Activated T-cell treated with anti-CD3 and anti-CD28 coated beads, Interleukin-2, amount 50 U/mL, for 24 hours (primary cell): ENCODE measurements around the gene MYL5.
A peak's percentile ranks its signal among the peaks of the same experiment; 100 is the strongest.

Experiments used
- DNase-seq: peaks from one replicate; pipeline ENCODE4 v3.0.0-alpha.2; 2020
- H3K27ac Mint-ChIP-seq: 2 replicates; pipeline ENCODE4 v1.8.0; 2020; ENCODE audit warnings: mild to moderate bottlenecking, mixed read lengths
- H3K27me3 Mint-ChIP-seq: 2 replicates; pipeline ENCODE4 v1.8.0; 2020; ENCODE audit warnings: mixed read lengths
- H3K36me3 Mint-ChIP-seq: 2 replicates; pipeline ENCODE4 v1.8.0; 2020; ENCODE audit warnings: low read depth, mixed read lengths
- H3K4me1 Mint-ChIP-seq: 2 replicates; pipeline ENCODE4 v1.8.0; 2020; ENCODE audit warnings: low read depth, mixed read lengths
- H3K4me3 Mint-ChIP-seq: 2 replicates; pipeline ENCODE4 v1.8.0; 2020; ENCODE audit warnings: mild to moderate bottlenecking, moderate library complexity, mixed read lengths
- H3K9me3 Mint-ChIP-seq: 2 replicates; pipeline ENCODE4 v1.8.0; 2020; ENCODE audit warnings: mixed read lengths

Gene MYL5, protein sequence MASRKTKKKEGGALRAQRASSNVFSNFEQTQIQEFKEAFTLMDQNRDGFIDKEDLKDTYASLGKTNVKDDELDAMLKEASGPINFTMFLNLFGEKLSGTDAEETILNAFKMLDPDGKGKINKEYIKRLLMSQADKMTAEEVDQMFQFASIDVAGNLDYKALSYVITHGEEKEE

DNA sequence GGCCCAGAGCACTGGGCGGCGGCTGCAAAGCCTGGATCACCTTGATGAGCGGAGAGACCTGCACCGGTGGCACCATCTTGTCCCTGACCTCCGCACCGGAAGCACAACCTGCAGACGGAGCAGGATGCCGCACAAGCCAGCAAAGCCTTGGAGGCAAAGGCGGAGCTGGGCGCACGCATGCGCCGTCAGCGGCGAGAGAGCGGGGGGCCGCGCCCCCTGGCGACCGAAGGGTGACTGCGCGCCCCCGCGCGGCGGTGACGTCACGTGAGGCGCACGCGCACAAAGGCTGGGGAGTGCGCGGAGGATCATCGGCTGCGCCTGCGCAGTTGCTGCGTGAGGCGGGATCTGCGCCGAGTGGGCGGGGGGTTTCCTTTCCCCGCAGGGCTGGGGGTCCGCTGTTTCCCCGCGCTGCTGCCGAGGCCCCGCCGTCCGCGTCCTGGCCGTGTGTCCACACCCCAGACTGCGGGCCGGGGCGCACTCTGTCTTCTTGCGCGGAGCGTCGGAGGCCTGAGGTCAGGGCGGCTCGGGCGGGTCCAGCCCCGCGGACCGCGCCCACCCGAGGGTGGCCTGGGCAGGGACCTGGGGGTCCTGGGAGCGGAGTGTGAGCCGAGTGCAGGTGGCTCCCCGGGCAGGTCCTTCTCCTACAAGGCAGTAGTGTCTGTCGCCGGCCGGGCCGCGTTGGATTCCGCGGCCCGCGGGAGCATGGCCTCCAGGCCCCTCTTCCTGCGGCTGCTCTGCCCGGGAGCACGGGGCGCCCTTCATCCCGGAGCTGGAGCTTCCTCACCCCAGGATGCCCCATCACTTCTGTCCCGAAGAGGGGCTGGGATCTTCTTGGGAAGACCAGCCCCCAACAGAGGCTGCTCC is at the start of gene MYL5, which contains the start of gene ATP5ME:
Gene MYL5 (plus strand): TSS at position 371 of the 864 bp plus-strand sequence. CDS start 3,485 bp downstream, outside the sequence.
Gene ATP5ME (minus strand): TSS at position 105 of the 864 bp plus-strand sequence. CDS start 29 bp downstream, at position 76.
- Mint-ChIP-seq H3K9me3 (no peaks in the 10 kb centered on the region), H3K27me3 (no peaks in the 10 kb centered on the region), H3K4me3 (peak within 1 kb of the TSS; percentile 92), H3K36me3 (peaks cover 43% of the 10 kb centered on the region), H3K27ac (peak within 1 kb of the TSS; percentile 93), H3K4me1 (peaks cover 21% of the 10 kb centered on the region)
- peak; percentile 100 for DNase-seq

GRCh38 chr4:624705-625590 is 49.4 kb upstream of the MYL5 start, which contains the start of gene PDE6B:
Gene PDE6B, plus strand, starts transcription at chr4:625573. Its CDS starts 54 bp downstream, at chr4:625627.
- DNase-seq = no peak

GRCh38 chr4:625631-626161 is 48.6 kb upstream of the MYL5 start:
- no peaks in the 10 kb centered on the region for H3K4me1 Mint-ChIP-seq
- no peak overlapping the region for H3K27ac Mint-ChIP-seq
- no peaks in the 10 kb centered on the region for H3K36me3 Mint-ChIP-seq

More at GRCh38 chr4:624705-625590, 49.4 kb upstream of the MYL5 start, which contains the start of gene PDE6B:
- Mint-ChIP-seq H3K27me3 (peaks cover 30% of the 10 kb centered on the region), H3K27ac (no peak within 1 kb of the TSS), H3K4me3 (no peak within 1 kb of the TSS), H3K4me1 (no peaks in the 10 kb centered on the region), H3K36me3 (no peaks in the 10 kb centered on the region), H3K9me3 (no peaks in the 10 kb centered on the region)

DNA sequence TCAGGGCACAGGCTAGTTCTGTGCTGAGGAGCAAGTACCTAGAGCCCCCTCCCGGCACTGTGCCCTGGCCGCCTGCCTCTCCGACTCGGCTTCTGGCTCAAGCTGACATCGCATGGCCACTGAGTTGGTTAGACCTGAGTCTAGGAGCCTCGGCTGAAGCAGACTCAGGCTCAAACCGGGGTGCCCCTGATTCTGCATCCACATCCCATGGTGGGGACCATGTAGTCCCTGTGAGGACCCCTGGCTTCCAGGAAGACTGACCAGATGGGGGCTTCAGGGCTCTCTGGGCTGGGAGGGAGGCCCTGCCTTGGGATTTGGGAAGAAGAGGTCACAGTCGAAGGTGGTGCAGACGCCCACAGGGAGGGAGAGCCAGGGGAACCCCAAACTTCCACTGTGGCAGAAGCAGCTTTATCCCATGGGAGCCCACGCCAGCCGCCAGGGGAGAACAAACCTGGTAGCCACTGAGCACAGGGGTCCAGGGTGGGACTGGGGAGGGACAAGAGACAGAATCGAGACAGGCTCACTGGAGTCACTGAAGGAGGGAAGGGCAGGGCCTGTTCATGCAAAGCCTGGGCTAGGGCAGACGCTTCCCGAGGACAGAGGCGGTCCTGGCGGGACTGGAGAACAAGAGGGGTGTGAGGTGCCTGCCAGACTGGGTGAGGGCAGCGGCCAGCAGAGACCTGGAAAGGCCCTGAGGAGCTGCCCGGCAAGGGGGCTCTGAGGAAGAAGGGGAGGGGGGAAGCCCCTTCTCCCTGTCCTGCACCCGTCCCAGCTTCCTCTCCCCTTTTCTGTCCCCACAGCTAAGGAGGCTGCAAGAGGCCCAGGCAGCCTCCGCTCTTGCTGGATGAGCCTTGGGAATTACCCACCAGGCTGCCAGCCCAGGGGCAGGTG is 47.9 kb upstream of the MYL5 start:
- H3K27ac Mint-ChIP-seq = no peak overlapping the region
- H3K9me3 Mint-ChIP-seq = peaks cover 2% of the 10 kb centered on the region

More at GRCh38 chr4:625631-626161, 48.6 kb upstream of the MYL5 start:
- Mint-ChIP-seq H3K27me3 (peaks cover 23% of the 10 kb centered on the region), H3K9me3 (no peaks in the 10 kb centered on the region), H3K4me3 (no peak overlapping the region)
- DNase-seq = no peak

GRCh38 chr4:627347-628125 is 46.8 kb upstream of the MYL5 start:
- H3K9me3 Mint-ChIP-seq = peaks cover 10% of the 10 kb centered on the region
- H3K27ac Mint-ChIP-seq = no peak overlapping the region
- no peak for DNase-seq
- no peaks in the 10 kb centered on the region for H3K4me1 Mint-ChIP-seq
- H3K27me3 Mint-ChIP-seq = peaks cover 16% of the 10 kb centered on the region
- no peak overlapping the region for H3K4me3 Mint-ChIP-seq
- no peaks in the 10 kb centered on the region for H3K36me3 Mint-ChIP-seq

More for the DNA sequence above, 47.9 kb upstream of the MYL5 start:
- no peak for DNase-seq
- Mint-ChIP-seq H3K36me3 (no peaks in the 10 kb centered on the region), H3K4me3 (no peak overlapping the region), H3K4me1 (no peaks in the 10 kb centered on the region), H3K27me3 (peaks cover 19% of the 10 kb centered on the region)

DNA sequence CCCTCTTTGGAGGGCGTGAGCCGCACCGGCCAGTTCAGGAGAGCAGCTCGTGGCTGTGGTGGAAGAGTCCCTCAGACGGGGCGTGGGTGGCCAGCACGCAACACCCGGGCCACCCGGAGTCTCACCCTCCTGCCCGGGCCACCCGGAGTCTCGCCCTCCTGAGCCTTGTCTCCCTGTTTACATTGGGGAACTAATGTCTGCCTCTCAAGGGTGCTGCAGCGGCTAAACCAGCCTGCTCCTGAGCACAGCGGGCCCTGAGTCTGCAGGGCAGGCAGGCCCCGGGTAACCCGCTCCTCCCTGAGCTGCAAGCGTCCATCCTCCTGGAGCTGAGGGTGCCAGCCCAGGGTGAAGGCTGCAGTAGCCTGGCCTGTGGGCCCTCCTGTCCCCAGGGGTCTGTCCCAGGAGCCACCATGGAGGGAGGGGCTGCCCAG is 46.0 kb upstream of the MYL5 start:
- no peak for DNase-seq
- Mint-ChIP-seq H3K9me3 (peaks cover 13% of the 10 kb centered on the region), H3K27ac (no peak overlapping the region), H3K4me3 (no peak overlapping the region), H3K36me3 (no peaks in the 10 kb centered on the region), H3K27me3 (peaks cover 9% of the 10 kb centered on the region), H3K4me1 (no peaks in the 10 kb centered on the region)

DNA sequence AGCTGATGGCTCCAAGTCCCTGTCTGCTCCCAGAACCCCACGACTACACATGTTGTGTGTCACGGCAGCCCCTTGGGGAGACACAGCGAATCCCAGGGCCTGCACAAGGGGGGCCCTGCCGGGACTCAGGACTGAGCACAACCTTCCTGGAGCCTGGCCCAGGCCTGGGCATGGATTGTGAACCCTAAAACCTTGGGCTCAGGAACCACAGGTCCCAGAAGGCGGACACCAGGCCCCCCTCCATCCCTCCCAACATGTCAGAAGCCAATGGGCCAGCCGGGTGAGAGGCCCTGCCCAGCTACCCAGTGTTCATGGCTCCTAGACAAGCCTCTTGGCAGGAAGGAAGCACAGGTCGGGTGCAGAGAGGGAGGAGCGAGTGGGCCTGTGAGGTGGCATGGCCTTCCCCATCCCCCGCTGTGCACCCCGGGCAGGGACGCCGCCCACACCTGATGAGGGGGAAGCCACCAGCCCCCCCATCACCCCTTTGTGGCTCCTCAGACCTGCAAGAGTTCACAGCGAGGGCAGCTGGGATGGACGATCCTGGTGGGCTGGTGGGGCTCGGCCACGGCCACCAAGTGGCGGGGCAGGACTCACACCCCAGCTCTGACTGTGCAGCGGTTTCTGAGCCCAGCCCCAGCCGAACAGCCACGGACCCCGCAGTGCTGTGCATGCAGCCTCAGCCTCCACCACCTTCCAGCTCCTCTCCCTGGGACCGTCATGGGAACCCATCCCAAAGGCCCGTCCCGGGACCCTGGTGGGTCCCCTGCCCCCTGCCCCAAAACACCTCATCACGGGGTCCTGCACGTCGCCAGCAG is 45.3 kb upstream of the MYL5 start:
- Mint-ChIP-seq H3K27me3 (peaks cover 9% of the 10 kb centered on the region), H3K27ac (no peak overlapping the region), H3K36me3 (no peaks in the 10 kb centered on the region), H3K4me3 (no peak overlapping the region), H3K9me3 (peaks cover 13% of the 10 kb centered on the region), H3K4me1 (no peaks in the 10 kb centered on the region)
- DNase-seq = no peak

- no peaks in the 10 kb centered on the region for H3K4me1 Mint-ChIP-seq
Observed at GRCh38 chr4:629636-629914, 44.8 kb upstream of the MYL5 start.

GRCh38 chr4:629915-630641 is 44.3 kb upstream of the MYL5 start:
- no peak for DNase-seq
- Mint-ChIP-seq H3K36me3 (no peaks in the 10 kb centered on the region), H3K27ac (no peak overlapping the region), H3K9me3 (peaks cover 13% of the 10 kb centered on the region), H3K27me3 (peaks cover 3% of the 10 kb centered on the region), H3K4me3 (no peak overlapping the region), H3K4me1 (no peaks in the 10 kb centered on the region)

More at GRCh38 chr4:629636-629914, 44.8 kb upstream of the MYL5 start:
- Mint-ChIP-seq H3K36me3 (no peaks in the 10 kb centered on the region), H3K27me3 (peaks cover 4% of the 10 kb centered on the region), H3K4me3 (no peak overlapping the region), H3K9me3 (peaks cover 13% of the 10 kb centered on the region), H3K27ac (no peak overlapping the region)
- DNase-seq = no peak

- peaks cover 13% of the 10 kb centered on the region for H3K9me3 Mint-ChIP-seq
- no peak overlapping the region for H3K4me3 Mint-ChIP-seq
- no peak for DNase-seq
- no peaks in the 10 kb centered on the region for H3K4me1 Mint-ChIP-seq
- no peak overlapping the region for H3K27ac Mint-ChIP-seq
- no peaks in the 10 kb centered on the region for H3K36me3 Mint-ChIP-seq
- peaks cover under 1% of the 10 kb centered on the region for H3K27me3 Mint-ChIP-seq
Observed at GRCh38 chr4:630656-631055, 43.7 kb upstream of the MYL5 start.

GRCh38 chr4:632196-632790 is 42.0 kb upstream of the MYL5 start:
- Mint-ChIP-seq H3K4me1 (no peaks in the 10 kb centered on the region), H3K27ac (no peak overlapping the region), H3K36me3 (no peaks in the 10 kb centered on the region), H3K9me3 (peaks cover 13% of the 10 kb centered on the region), H3K4me3 (no peak overlapping the region), H3K27me3 (no peaks in the 10 kb centered on the region)
- DNase-seq = no peak
